PC-3 (cell line): ENCODE results near the gene ZAP70. TPM values are rescaled to one million over a fixed set of nuclear protein-coding genes. Genes with fewer than 3 reads are reported as not detected.

Experiments used
- ATAC-seq: fragments of 200-7000 bp; cut with Tn5 transposase; 2 replicates; pipeline ENCODE4 v1.9.1; 2020; ENCODE audit warnings: mild to moderate bottlenecking, moderate library complexity
- BruUV-seq: library from RNA; stranded (reverse); fragments of 400-500 nt; replicated peaks from 2 replicates; lab custom pipeline; 2021; lab: Mats Ljungman, UMichigan
- CTCF ChIA-PET: fragments of 300-600 bp; sonication (Branson Sonifier 250); formaldehyde crosslinking; loops from one replicate; lab custom pipeline; 2022; ENCODE audit warnings: antibody characterized with exemption; lab: Charles Lee
- POLR2A ChIA-PET: fragments of 300-600 bp; sonication (Branson Sonifier 250); formaldehyde crosslinking; loops from one replicate; lab custom pipeline; 2022; ENCODE audit warnings: antibody characterized with exemption; ENCODE audit not compliant: unreplicated experiment; lab: Charles Lee
- DNase-seq: peaks from one replicate; pipeline ENCODE4 v3.0.0-alpha.2; 2015
- H2AFZ ChIP-seq: fragments of 300-600 bp; sonication (generic); 2 replicates; pipeline ENCODE4 v1.6.0; 2016; ENCODE audit warnings: antibody characterized with exemption, low read length
- H3F3A ChIP-seq: fragments of 300-600 bp; sonication (generic); one replicate; pipeline ENCODE4 v1.6.0; 2017; ENCODE audit warnings: antibody characterized with exemption, low read length, control low read depth, mild to moderate bottlenecking; ENCODE audit not compliant: unreplicated experiment
- H3K27ac ChIP-seq: fragments of 300-600 bp; sonication (generic); 2 replicates; pipeline ENCODE4 v1.5.1; 2016; ENCODE audit warnings: mild to moderate bottlenecking, low read length
- H3K27me3 ChIP-seq: fragments of 300-600 bp; sonication (generic); 2 replicates; pipeline ENCODE4 v1.6.1; 2016; ENCODE audit warnings: low read length, mixed read lengths
- H3K36me3 ChIP-seq: fragments of 300-600 bp; sonication (generic); 2 replicates; pipeline ENCODE4 v1.6.1; 2016; ENCODE audit warnings: low read depth, mixed run types, low read length, mixed read lengths
- H3K4me1 ChIP-seq: fragments of 300-600 bp; sonication (generic); 2 replicates; pipeline ENCODE4 v1.5.1; 2016; ENCODE audit warnings: low read length; ENCODE audit not compliant: insufficient read depth
- H3K4me2 ChIP-seq: fragments of 300-600 bp; sonication (generic); 2 replicates; pipeline ENCODE4 v1.6.0; 2016; ENCODE audit warnings: low read length
- H3K4me3 ChIP-seq: fragments of 300-600 bp; sonication (generic); 2 replicates; pipeline ENCODE4 v1.5.1; 2016; ENCODE audit warnings: mild to moderate bottlenecking, low read length, mixed read lengths
- H3K79me2 ChIP-seq: fragments of 300-600 bp; sonication (generic); 2 replicates; pipeline ENCODE4 v1.6.1; 2017; ENCODE audit warnings: low read length, mixed read lengths
- H3K9ac ChIP-seq: fragments of 300-600 bp; sonication (generic); 2 replicates; pipeline ENCODE4 v1.6.0; 2016; ENCODE audit warnings: mild to moderate bottlenecking, low read length
- H3K9me2 ChIP-seq: fragments of 300-600 bp; sonication (generic); replicated peaks from 2 replicates; pipeline ENCODE4 v1.6.1; 2016; ENCODE audit warnings: mixed run types, low read length, mixed read lengths
- H3K9me3 ChIP-seq: fragments of 300-600 bp; sonication (generic); 2 replicates; pipeline ENCODE4 v1.6.1; 2016; ENCODE audit warnings: low read length, mixed read lengths
- H4K20me1 ChIP-seq: fragments of 300-600 bp; sonication (generic); 2 replicates; pipeline ENCODE4 v1.6.1; 2016; ENCODE audit warnings: low read length, mixed read lengths
- CTCF ChIP-seq: fragments of 300-600 bp; sonication (generic); conservative IDR thresholded peaks from 2 replicates; pipeline ENCODE4 v1.5.1; 2017; ENCODE audit warnings: antibody characterized with exemption, low read depth, mild to moderate bottlenecking, low read length
- EZH2 ChIP-seq: fragments of 300-600 bp; sonication (generic); IDR thresholded peaks from one replicate; pipeline ENCODE4 v1.6.1; 2017; ENCODE audit warnings: antibody characterized with exemption, mild to moderate bottlenecking, low read length; ENCODE audit not compliant: unreplicated experiment
- EZH2phosphoT487 ChIP-seq: fragments of 300-600 bp; sonication (generic); IDR thresholded peaks from 2 replicates; pipeline ENCODE4 v1.6.1; 2018; ENCODE audit warnings: mild to moderate bottlenecking, antibody characterized with exemption, low read length, borderline replicate concordance
- intact Hi-C: fragments of 100-400 bp; cut with micrococcal nuclease; formaldehyde crosslinking; loops from 2 replicates; pipeline ENCODE4 v1.9.0; 2023
- total RNA-seq: library from RNA; depleted of rRNA; stranded (reverse); fragments of >200 nt; gene quantifications from 2 replicates; pipeline ENCODE4 v1.2.3, GENCODE V29; 2014

ZAP70 gene
- total RNA-seq, 1 experiment from 2014 or later = not detected

GRCh38 chr2:97754690-97755346 lies 41.4 kb downstream of the ZAP70 start:
- DNase-seq = no peak
- no peak for TF ChIP-seq EZH2
- TF ChIP-seq EZH2phosphoT487 = no peak

GRCh38 chr2:97755491-97755890 lies 42.1 kb downstream of the ZAP70 start:
- ChIA-PET CTCF (no interaction called here), POLR2A (no interaction called here)
- Histone ChIP-seq H3K27me3 (no peaks in the 10 kb centered on the region), H3F3A (no peaks in the 10 kb centered on the region), H3K9ac (no peak overlapping the region), H3K4me1 (peaks cover 24% of the 10 kb centered on the region), H3K36me3 (peaks cover 34% of the 10 kb centered on the region), H3K9me2 (no peaks in the 10 kb centered on the region), H3K9me3 (no peaks in the 10 kb centered on the region), H3K4me3 (no peak overlapping the region), H4K20me1 (no peaks in the 10 kb centered on the region), H2AFZ (no peak overlapping the region), H3K79me2 (no peaks in the 10 kb centered on the region), H3K27ac (no peak overlapping the region), H3K4me2 (no peak overlapping the region)
- intact Hi-C loops = no loop called here
- no peak for TF ChIP-seq CTCF
- TF ChIP-seq EZH2phosphoT487 = no peak
- TF ChIP-seq EZH2 = no peak
- no TSS peak for BruUV-seq
- DNase-seq = no peak
- ATAC-seq = no peak

More at GRCh38 chr2:97754690-97755346, 41.4 kb downstream of the ZAP70 start:
- H3K9me3 ChIP-seq = no peaks in the 10 kb centered on the region
- no peaks in the 10 kb centered on the region for H3K27me3 ChIP-seq
- no peaks in the 10 kb centered on the region for H3K79me2 ChIP-seq
- H3K4me1 ChIP-seq = peaks cover 24% of the 10 kb centered on the region
- intact Hi-C loops = no loop called here
- ChIA-PET CTCF (no interaction called here), POLR2A (no interaction called here)
- no peak overlapping the region for H3K9ac ChIP-seq
- H4K20me1 ChIP-seq = no peaks in the 10 kb centered on the region
- peaks cover 29% of the 10 kb centered on the region for H3K36me3 ChIP-seq
- ATAC-seq = no peak
- H3K4me2 ChIP-seq = no peak overlapping the region
- H3K27ac ChIP-seq = no peak overlapping the region
- no peaks in the 10 kb centered on the region for H3K9me2 ChIP-seq
- no peaks in the 10 kb centered on the region for H3F3A ChIP-seq
- BruUV-seq = no TSS peak
- H3K4me3 ChIP-seq = no peak overlapping the region
- no peak overlapping the region for H2AFZ ChIP-seq

- BruUV-seq = no TSS peak
- intact Hi-C loops = no loop called here
- ChIA-PET POLR2A (no interaction called here), CTCF (no interaction called here)
- Histone ChIP-seq H3K27me3 (no peaks in the 10 kb centered on the region), H3K4me2 (no peak overlapping the region), H3F3A (no peaks in the 10 kb centered on the region), H3K9ac (no peak overlapping the region), H4K20me1 (no peaks in the 10 kb centered on the region), H3K4me1 (peaks cover 18% of the 10 kb centered on the region), H3K36me3 (peaks cover 40% of the 10 kb centered on the region), H3K9me2 (no peaks in the 10 kb centered on the region), H3K27ac (no peak overlapping the region), H3K4me3 (no peak overlapping the region), H3K79me2 (no peaks in the 10 kb centered on the region), H2AFZ (no peak overlapping the region), H3K9me3 (no peaks in the 10 kb centered on the region)
- TF ChIP-seq CTCF (no peak), EZH2 (no peak), EZH2phosphoT487 (no peak)
- ATAC-seq = no peak
- no peak for DNase-seq
Observed at GRCh38 chr2:97757062-97757461, 43.7 kb downstream of the ZAP70 start.
